Measurements from ENCODE around the gene ODAM.

The ODAM gene

GRCh38 chr4:70251250-70251944 is 55.9 kb downstream of the ODAM start:
- no peak for TF ChIP-seq CTCF (conservative IDR thresholded peaks at IDR 0.05; ENCODE audit: low read depth)
- ChIA-PET POLR2A (ENCODE audit: low non-redundant PET) (no interaction called here), CTCF (no interaction called here)
- H3K27ac ChIP-seq: no peak overlapping the region
- DNase-seq (ENCODE audit: low spot score): no peak

- CTCF ChIA-PET: no interaction called here
- POLR2A ChIA-PET (ENCODE audit: low non-redundant PET): no interaction called here
- H3K27ac ChIP-seq: no peak overlapping the region
- TF ChIP-seq CTCF (conservative IDR thresholded peaks at IDR 0.05; ENCODE audit: low read depth): no peak
- no peak for DNase-seq (ENCODE audit: low spot score)
Measured at GRCh38 chr4:70251945-70252277, 56.4 kb downstream of the ODAM start.
